Measurements from ENCODE around the gene PRR16.

PRR16 gene

DNA sequence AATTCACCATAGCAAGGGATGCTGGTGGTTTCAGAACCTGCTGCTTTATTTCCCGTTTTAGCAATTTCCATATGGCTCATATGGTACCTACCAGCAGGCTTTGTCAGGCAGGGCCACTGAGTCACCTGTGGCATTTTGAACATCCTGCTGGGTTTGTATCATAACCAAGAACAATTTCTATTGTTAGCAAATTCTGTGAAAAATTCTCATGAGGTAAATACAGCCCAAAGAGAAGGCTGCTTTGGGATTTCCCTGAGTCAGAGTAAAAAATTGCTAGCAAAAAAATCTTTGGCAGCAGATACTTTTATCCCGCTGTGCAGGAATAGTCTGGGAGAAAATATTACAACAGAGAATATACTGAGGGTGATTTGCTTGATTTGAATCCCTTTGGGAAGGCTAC is 52.7 kb downstream of the PRR16 start:
- H3K27ac Mint-ChIP-seq: no peak overlapping the region
- H3K9me3 Mint-ChIP-seq: no peaks in the 10 kb centered on the region
- H3K36me3 Mint-ChIP-seq (ENCODE audit: low read depth): no peaks in the 10 kb centered on the region
- no peak for DNase-seq (ENCODE audit: low spot score)
- H3K4me3 Mint-ChIP-seq: no peak overlapping the region
- no peaks in the 10 kb centered on the region for H3K4me1 Mint-ChIP-seq (ENCODE audit: low read depth)
- no peaks in the 10 kb centered on the region for H3K27me3 Mint-ChIP-seq (ENCODE audit: low read depth)

DNA sequence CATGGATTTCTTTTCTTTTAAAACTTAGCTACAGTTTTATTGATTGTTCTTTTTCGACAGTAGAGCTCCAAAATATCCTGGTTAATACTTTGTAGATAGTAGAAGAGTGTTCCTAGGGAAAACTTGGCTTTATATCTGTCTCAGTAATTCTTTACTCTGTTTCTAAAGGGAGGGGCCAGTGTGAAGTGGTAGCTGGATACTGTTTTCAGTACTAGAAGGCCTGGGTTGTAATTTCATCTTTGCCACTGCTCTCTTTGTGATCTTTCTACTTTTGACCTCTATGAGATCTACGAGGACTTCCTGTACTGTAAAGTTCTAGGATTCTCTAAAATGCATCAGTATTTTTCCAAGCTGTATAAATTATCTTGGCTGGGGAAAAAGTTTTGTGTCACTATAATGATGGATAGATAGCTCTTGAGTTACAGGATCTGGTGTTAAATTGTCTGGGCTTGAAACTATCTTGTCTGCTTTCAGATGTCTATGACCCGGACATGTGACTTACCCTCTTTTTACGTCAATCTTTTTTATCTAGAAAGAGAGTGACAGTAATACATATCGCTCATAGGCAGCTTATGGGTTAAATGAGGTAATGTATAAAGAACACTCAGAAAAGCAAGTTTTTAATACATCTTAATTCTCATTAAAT is 53.6 kb downstream of the PRR16 start:
- no peak for DNase-seq (ENCODE audit: low spot score)
- no peaks in the 10 kb centered on the region for H3K27me3 Mint-ChIP-seq (ENCODE audit: low read depth)
- H3K27ac Mint-ChIP-seq: no peak overlapping the region
- no peak overlapping the region for H3K4me3 Mint-ChIP-seq
- no peaks in the 10 kb centered on the region for H3K4me1 Mint-ChIP-seq (ENCODE audit: low read depth)
- H3K36me3 Mint-ChIP-seq (ENCODE audit: low read depth): no peaks in the 10 kb centered on the region
- no peaks in the 10 kb centered on the region for H3K9me3 Mint-ChIP-seq

DNA sequence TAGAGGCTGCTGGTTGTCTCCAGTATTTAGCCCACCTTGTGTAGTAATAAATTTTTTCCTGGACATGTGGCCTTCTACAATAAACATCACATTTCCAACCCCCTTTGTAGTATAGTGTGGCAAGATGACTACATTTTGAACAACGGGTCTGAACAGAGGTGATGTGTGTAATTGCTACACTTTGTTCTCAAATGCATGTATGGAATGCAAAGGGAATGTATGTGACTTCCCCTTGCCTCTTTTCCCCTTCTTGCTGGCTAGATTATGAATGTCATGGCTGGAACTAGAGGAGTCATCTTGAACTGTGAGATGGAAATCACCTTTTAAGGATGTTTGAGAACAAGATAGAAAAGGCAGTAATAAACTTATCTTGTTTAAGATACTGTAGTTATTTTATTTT is 54.5 kb downstream of the PRR16 start:
- Mint-ChIP-seq H3K36me3 (ENCODE audit: low read depth) (no peaks in the 10 kb centered on the region), H3K27me3 (ENCODE audit: low read depth) (no peaks in the 10 kb centered on the region), H3K4me3 (no peak overlapping the region), H3K27ac (no peak overlapping the region), H3K9me3 (no peaks in the 10 kb centered on the region), H3K4me1 (ENCODE audit: low read depth) (no peaks in the 10 kb centered on the region)
- no peak for DNase-seq (ENCODE audit: low spot score)

DNA sequence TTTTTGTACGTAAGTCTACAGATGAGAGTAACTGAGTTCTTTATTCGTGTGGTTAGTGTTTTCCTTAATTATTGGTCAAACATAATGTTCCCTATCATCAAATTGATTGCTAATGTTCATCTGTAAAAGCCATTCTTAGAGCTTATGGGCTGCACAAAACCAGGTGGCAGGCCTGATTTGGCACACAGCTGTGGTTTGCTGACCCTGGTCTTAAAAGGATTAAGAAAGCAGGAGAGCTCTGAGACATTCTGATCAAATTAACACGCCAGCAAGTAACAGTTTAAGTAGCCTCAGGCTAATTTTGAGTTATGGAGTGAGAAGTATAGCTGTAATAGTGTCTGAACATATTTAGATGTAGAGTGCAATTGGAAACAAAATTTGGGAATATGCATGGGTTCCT is 63.2 kb downstream of the PRR16 start:
- Mint-ChIP-seq H3K9me3 (no peaks in the 10 kb centered on the region), H3K27ac (no peak overlapping the region), H3K27me3 (ENCODE audit: low read depth) (no peaks in the 10 kb centered on the region), H3K36me3 (ENCODE audit: low read depth) (no peaks in the 10 kb centered on the region), H3K4me3 (no peak overlapping the region), H3K4me1 (ENCODE audit: low read depth) (no peaks in the 10 kb centered on the region)
- DNase-seq (ENCODE audit: low spot score): no peak

DNA sequence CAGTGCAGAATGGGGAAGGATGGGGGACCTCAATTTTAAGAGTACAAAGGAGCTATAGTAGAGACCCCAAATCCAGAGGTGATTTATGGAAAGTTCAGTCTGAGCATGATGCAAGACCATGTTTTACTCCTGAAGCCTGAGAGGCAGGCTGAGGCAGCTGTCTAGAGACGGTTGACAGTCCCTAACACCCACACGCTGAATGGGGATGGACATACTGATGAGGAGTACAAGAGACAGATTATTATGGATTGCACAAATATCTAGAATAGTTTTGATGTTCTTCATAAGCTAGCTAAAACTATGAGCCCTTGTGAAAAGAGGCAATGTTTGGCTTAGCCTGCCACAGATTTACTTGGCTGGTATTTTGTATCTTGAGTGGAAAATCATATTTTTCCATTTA is 64.5 kb downstream of the PRR16 start:
- H3K27ac Mint-ChIP-seq: no peak overlapping the region
- no peaks in the 10 kb centered on the region for H3K4me1 Mint-ChIP-seq (ENCODE audit: low read depth)
- H3K27me3 Mint-ChIP-seq (ENCODE audit: low read depth): no peaks in the 10 kb centered on the region
- no peak for DNase-seq (ENCODE audit: low spot score)
- H3K4me3 Mint-ChIP-seq: no peak overlapping the region
- H3K36me3 Mint-ChIP-seq (ENCODE audit: low read depth): no peaks in the 10 kb centered on the region
- no peaks in the 10 kb centered on the region for H3K9me3 Mint-ChIP-seq

DNA sequence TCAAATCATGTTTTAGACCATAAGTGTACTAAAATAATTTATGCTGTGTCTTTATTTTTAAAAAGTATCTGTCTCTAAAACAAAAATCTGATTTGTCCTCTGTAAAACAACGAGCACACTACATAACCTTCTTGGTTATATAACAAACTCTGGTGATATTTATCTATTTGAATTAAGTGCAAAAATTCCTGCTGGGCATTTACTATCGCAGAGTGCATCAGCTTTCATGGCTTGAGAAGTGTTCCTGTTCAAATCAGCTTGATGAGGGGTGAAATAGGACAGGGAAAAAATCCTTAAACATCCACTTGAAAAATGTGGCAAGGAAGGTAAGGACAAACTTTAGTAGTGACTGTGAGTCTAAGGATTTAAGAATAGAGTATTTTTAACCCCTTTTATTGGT is 65.3 kb downstream of the PRR16 start:
- H3K27ac Mint-ChIP-seq: no peak overlapping the region
- no peaks in the 10 kb centered on the region for H3K9me3 Mint-ChIP-seq
- no peaks in the 10 kb centered on the region for H3K4me1 Mint-ChIP-seq (ENCODE audit: low read depth)
- no peaks in the 10 kb centered on the region for H3K36me3 Mint-ChIP-seq (ENCODE audit: low read depth)
- DNase-seq (ENCODE audit: low spot score): no peak
- H3K4me3 Mint-ChIP-seq: no peak overlapping the region
- H3K27me3 Mint-ChIP-seq (ENCODE audit: low read depth): no peaks in the 10 kb centered on the region

DNA sequence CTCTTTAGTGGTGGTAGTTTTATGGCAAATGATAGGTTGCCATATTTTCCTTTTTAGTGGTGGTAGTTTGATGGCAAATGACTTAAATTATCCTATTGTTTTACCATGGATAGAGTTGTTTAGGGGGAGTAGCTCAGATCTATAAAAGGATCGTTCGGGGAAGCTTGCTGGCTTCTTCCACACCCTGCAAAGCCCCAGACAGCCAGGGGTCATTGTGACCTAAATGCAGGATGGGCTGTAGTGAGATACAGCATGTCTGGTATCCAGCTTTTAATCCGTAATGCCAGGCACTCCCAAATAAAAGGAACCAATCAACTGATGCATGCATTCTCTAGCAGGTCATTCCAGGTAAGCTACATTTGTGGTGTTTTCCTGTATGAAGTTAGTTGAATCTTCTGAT is 67.1 kb downstream of the PRR16 start:
- H3K9me3 Mint-ChIP-seq: no peaks in the 10 kb centered on the region
- H3K27me3 Mint-ChIP-seq (ENCODE audit: low read depth): no peaks in the 10 kb centered on the region
- no peak overlapping the region for H3K27ac Mint-ChIP-seq
- no peak overlapping the region for H3K4me3 Mint-ChIP-seq
- no peaks in the 10 kb centered on the region for H3K36me3 Mint-ChIP-seq (ENCODE audit: low read depth)
- no peak for DNase-seq (ENCODE audit: low spot score)
- H3K4me1 Mint-ChIP-seq (ENCODE audit: low read depth): no peaks in the 10 kb centered on the region

DNA sequence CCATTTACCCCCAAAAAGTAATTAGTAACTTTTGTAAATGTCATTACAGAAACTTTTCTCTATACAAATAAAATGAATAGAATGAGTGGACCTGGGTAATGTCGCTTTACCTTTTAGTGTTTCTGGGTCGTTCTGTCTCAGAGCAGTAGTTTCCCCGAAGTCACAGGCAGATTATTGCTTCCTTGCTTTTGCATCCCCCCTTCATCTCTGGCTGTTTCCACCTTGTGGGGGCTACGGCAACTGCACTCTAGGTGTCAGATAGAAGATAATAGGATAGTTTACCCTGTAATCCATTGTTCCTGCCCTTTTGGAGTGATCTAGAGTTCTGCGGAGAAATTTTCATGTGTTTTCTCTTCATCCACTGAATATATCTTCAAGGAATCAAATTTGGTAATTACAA is 68.7 kb downstream of the PRR16 start:
- no peak for DNase-seq (ENCODE audit: low spot score)
- Mint-ChIP-seq H3K4me1 (ENCODE audit: low read depth) (no peaks in the 10 kb centered on the region), H3K9me3 (no peaks in the 10 kb centered on the region), H3K27ac (no peak overlapping the region), H3K36me3 (ENCODE audit: low read depth) (no peaks in the 10 kb centered on the region), H3K27me3 (ENCODE audit: low read depth) (no peaks in the 10 kb centered on the region), H3K4me3 (no peak overlapping the region)

DNA sequence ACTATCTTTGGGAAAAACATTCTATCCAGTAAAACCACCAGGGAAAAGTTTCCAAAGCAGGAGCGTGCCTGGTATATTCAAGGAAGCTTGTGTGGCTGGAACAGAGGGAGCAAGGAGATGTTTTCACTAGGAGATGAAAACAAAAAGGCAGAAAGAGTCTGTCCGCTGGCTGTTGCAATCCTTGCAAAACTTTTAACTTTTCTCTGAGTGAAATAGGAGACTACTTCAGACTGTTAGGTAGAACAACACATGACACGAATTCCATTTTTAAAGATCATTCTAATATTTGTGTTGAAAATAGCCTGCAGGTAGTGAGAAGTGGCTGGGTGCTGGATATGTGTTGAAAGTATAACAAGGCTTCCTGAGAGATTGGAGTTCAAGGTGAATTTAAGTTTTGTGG is 69.5 kb downstream of the PRR16 start:
- no peak overlapping the region for H3K4me3 Mint-ChIP-seq
- H3K9me3 Mint-ChIP-seq: no peaks in the 10 kb centered on the region
- DNase-seq (ENCODE audit: low spot score): no peak
- no peaks in the 10 kb centered on the region for H3K4me1 Mint-ChIP-seq (ENCODE audit: low read depth)
- H3K27ac Mint-ChIP-seq: no peak overlapping the region
- no peaks in the 10 kb centered on the region for H3K36me3 Mint-ChIP-seq (ENCODE audit: low read depth)
- H3K27me3 Mint-ChIP-seq (ENCODE audit: low read depth): no peaks in the 10 kb centered on the region

DNA sequence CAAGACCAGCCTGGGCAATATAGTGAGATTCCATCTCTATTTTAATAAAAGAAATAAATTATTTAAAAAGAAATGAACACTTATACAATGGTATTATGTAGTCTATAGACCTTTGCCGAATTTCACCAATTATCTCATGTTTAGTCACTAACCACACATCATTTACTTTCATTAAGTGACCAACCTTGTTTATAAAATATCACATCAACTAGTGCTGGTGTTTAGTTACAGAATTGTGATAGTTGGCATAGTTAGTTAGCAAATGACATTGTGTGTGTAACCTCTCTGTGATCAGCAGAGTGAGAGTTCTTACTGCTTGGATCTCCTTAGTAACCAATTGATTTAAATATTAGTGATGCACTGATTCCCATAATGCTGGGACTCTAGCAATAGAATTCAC is 71.8 kb downstream of the PRR16 start:
- no peak for DNase-seq (ENCODE audit: low spot score)
- Mint-ChIP-seq H3K4me3 (no peak overlapping the region), H3K27ac (no peak overlapping the region), H3K36me3 (ENCODE audit: low read depth) (no peaks in the 10 kb centered on the region), H3K27me3 (ENCODE audit: low read depth) (no peaks in the 10 kb centered on the region), H3K9me3 (no peaks in the 10 kb centered on the region), H3K4me1 (ENCODE audit: low read depth) (no peaks in the 10 kb centered on the region)

DNA sequence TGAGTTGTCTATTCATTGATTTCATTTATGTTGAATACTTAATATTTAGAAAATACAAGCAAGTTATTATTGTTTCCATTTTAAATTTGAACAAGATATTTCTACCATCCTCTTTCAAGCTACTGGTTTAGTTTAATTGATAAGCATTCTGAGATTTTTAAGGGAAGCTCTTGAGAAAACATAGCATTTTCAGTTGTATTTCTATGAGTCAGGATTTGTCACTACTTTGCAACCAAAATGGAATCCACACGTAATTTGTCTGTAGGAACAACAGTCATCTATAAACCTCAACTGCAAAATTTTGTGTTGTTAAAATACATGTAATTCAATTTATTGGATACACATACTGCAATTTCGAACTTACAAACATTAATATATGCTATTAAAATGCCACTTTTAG is 74.0 kb downstream of the PRR16 start:
- no peak for DNase-seq (ENCODE audit: low spot score)
- Mint-ChIP-seq H3K27ac (no peak overlapping the region), H3K4me1 (ENCODE audit: low read depth) (no peaks in the 10 kb centered on the region)

DNA sequence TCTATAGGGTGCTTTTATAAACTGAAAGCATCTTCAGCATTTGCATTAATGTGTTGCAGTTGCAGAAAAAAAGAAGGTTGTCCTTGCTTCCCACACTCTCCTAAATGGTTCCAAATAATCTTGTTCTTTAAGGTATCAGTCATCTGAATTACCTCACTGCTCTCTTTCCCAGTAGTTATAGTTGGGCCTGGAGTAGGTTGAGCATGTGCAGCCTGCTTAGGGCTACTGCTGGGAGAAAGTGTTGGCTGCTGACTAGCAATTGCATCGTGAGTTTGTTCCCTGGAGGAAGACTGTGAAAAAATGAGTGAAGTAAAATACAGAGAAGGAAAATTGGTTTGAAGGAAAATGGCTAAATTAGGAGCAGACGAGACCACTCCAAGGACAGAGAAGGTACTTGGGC is 74.5 kb downstream of the PRR16 start:
- Mint-ChIP-seq H3K4me3 (no peak overlapping the region), H3K9me3 (no peaks in the 10 kb centered on the region), H3K4me1 (ENCODE audit: low read depth) (no peaks in the 10 kb centered on the region), H3K27ac (no peak overlapping the region), H3K36me3 (ENCODE audit: low read depth) (no peaks in the 10 kb centered on the region), H3K27me3 (ENCODE audit: low read depth) (no peaks in the 10 kb centered on the region)
- DNase-seq (ENCODE audit: low spot score): no peak

More for the DNA sequence above, 74.0 kb downstream of the PRR16 start:
- Mint-ChIP-seq H3K36me3 (ENCODE audit: low read depth) (no peaks in the 10 kb centered on the region), H3K27me3 (ENCODE audit: low read depth) (no peaks in the 10 kb centered on the region), H3K4me3 (no peak overlapping the region), H3K9me3 (no peaks in the 10 kb centered on the region)

DNA sequence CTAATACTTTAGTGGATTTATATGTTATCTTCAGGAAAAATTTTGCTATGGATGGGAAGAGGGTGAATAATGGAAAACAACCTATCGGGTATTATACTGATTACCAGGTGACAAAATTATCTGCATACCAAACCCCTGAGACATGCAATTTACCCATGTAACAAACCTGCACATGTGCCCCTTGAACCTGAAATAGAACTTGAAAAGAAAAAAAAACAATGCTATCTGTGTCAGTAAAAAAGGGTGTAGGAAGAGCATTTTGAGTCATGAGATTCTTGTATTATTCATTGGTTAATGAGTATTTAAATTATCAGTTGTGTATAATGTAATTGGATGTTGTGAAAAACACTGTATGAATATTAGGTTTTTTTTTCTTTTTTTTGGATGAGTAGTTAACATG is 75.4 kb downstream of the PRR16 start:
- no peak overlapping the region for H3K4me3 Mint-ChIP-seq
- DNase-seq (ENCODE audit: low spot score): no peak

DNA sequence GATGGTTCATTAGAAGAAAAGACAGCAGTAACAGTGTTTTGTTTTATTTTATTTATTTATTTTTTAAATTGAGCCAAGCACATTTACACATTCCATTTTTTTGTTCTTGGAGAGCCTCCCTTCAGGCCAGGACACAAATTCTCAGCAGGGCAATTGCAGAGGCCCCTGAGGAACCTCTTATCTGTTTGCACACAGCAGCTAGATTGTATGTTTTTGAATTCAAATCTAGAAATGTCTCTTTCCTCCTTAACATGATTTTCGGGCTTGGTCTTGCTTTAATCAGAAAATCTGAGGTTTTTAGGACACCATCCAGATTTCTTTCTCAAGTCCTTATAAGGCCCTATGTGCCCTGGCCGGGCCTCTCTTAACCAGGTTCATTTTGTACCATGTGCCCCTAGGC is 76.0 kb downstream of the PRR16 start:
- Mint-ChIP-seq H3K4me1 (ENCODE audit: low read depth) (no peaks in the 10 kb centered on the region), H3K9me3 (no peaks in the 10 kb centered on the region), H3K4me3 (no peak overlapping the region), H3K36me3 (ENCODE audit: low read depth) (no peaks in the 10 kb centered on the region), H3K27ac (no peak overlapping the region), H3K27me3 (ENCODE audit: low read depth) (no peaks in the 10 kb centered on the region)
- no peak for DNase-seq (ENCODE audit: low spot score)

More for the DNA sequence above, 75.4 kb downstream of the PRR16 start:
- H3K27me3 Mint-ChIP-seq (ENCODE audit: low read depth): no peaks in the 10 kb centered on the region
- H3K36me3 Mint-ChIP-seq (ENCODE audit: low read depth): no peaks in the 10 kb centered on the region
- no peaks in the 10 kb centered on the region for H3K9me3 Mint-ChIP-seq
- no peak overlapping the region for H3K27ac Mint-ChIP-seq
- no peaks in the 10 kb centered on the region for H3K4me1 Mint-ChIP-seq (ENCODE audit: low read depth)

DNA sequence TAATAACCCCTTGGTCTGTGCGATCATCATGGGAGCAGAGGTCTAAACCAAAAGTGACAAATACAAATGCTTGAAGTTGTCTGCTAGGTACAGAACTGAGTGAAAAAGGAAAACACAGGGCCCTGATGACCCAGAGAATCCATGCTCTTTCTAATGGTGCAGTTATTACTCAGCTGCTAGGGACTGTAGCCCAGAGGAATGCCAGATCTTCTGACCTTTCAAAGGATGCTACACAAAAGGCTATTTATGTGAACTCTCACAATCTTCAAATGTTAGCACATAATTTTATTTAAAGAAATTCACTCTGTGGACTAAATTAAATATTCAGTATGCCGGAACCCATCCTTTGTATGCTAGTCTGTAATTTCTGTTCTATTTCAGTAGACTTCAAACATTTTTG is 79.9 kb downstream of the PRR16 start:
- Mint-ChIP-seq H3K4me1 (ENCODE audit: low read depth) (no peaks in the 10 kb centered on the region), H3K36me3 (ENCODE audit: low read depth) (no peaks in the 10 kb centered on the region), H3K9me3 (no peaks in the 10 kb centered on the region), H3K4me3 (no peak overlapping the region), H3K27ac (no peak overlapping the region), H3K27me3 (ENCODE audit: low read depth) (no peaks in the 10 kb centered on the region)
- DNase-seq (ENCODE audit: low spot score): no peak

Data from T-helper 2 cell treated with Interferon-gamma antibody and Interleukin-4, amounts not matched to agents 5 μg/mL and 100 μg/mL, for 36 hours (primary cell).